Suprapubic skin (tissue), 3 donors: ENCODE results near the gene USP5.

Experiments
- EP300 ChIP-seq: sonication (generic); formaldehyde crosslinking; IDR thresholded peaks from one replicate; pipeline ENCODE4 v1.6.1; 2017; ENCODE audit warnings: antibody characterized with exemption
- POLR2A ChIP-seq, 2 donors: fragments of 450-650 bp; IDR thresholded peaks; one replicate each; pipeline ENCODE4 v1.6.1; 2017; ENCODE audit warnings: antibody characterized with exemption in 2 of 2, mild to moderate bottlenecking in 2 of 2, moderate library complexity in 2 of 2
- TF ChIP-seq, protein P1 (sequence below), 2 donors: fragments of 200-600 bp in 1 of 2; fragments of 450-650 bp in 1 of 2; sonication (generic) in 1 of 2; IDR thresholded peaks; one replicate each; pipeline ENCODE4 v1.5.1; 2016 to 2019; ENCODE audit warnings: antibody characterized with exemption in 2 of 2, mild to moderate bottlenecking in 1 of 2, moderate library complexity in 1 of 2

DNA sequence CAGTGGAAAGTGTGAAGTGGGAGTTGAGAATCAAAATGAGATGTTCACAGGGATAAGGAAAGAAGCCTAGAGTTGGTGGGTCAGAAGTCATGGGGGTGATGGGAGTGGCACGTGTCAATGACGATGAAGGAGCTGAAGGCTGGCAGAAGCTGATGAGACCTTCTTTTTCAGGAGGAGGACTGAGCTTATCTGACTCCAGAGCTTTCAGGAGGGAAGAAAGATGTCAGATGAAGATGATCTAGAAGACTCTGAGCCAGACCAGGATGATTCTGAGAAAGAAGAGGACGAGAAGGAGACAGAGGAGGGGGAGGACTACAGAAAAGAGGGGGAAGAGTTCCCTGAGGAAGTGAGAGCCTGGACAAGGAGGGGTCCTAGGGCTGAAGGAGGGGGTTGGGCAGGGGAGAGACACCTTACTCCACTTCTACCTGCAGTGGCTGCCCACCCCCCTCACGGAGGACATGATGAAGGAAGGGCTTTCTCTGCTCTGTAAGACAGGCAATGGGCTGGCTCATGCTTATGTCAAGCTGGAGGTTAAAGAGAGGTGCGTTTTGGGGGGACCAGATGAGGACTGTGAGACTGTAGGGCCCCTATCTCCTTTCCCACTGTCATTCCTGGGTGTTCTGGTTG, 53.6 kb downstream of the USP5 start:
- TF ChIP-seq, protein P1, sequence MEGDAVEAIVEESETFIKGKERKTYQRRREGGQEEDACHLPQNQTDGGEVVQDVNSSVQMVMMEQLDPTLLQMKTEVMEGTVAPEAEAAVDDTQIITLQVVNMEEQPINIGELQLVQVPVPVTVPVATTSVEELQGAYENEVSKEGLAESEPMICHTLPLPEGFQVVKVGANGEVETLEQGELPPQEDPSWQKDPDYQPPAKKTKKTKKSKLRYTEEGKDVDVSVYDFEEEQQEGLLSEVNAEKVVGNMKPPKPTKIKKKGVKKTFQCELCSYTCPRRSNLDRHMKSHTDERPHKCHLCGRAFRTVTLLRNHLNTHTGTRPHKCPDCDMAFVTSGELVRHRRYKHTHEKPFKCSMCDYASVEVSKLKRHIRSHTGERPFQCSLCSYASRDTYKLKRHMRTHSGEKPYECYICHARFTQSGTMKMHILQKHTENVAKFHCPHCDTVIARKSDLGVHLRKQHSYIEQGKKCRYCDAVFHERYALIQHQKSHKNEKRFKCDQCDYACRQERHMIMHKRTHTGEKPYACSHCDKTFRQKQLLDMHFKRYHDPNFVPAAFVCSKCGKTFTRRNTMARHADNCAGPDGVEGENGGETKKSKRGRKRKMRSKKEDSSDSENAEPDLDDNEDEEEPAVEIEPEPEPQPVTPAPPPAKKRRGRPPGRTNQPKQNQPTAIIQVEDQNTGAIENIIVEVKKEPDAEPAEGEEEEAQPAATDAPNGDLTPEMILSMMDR (IDR thresholded peaks at IDR 0.05): no peak
- TF ChIP-seq POLR2A (IDR thresholded peaks at IDR 0.05) (no peak), EP300 (no peak)
